Hematopoietic multipotent progenitor cell (in vitro differentiated cells): ENCODE results near the gene UMODL1. TPM values are rescaled to one million over a fixed set of nuclear protein-coding genes. Genes with fewer than 3 reads are reported as not detected.
"Not testable (repeated sequence)": the region's sequence is repeated elsewhere in the genome, so short reads cannot be mapped to it uniquely, and the experiment has no call there.

Experiments
- DNase-seq, 3 donors: peaks; one replicate each; pipeline ENCODE4 v3.0.0-alpha.2; 2011 to 2015; ENCODE audit warnings: low read depth in 2 of 3, low spot score in 2 of 3
- total RNA-seq: library from RNA; depleted of rRNA; stranded (reverse); fragments of >200 nt; gene quantifications from one replicate; pipeline ENCODE4 v1.2.3, GENCODE V29; 2012

Gene UMODL1
- total RNA-seq, 1 donor = 2.4 TPM

DNA sequence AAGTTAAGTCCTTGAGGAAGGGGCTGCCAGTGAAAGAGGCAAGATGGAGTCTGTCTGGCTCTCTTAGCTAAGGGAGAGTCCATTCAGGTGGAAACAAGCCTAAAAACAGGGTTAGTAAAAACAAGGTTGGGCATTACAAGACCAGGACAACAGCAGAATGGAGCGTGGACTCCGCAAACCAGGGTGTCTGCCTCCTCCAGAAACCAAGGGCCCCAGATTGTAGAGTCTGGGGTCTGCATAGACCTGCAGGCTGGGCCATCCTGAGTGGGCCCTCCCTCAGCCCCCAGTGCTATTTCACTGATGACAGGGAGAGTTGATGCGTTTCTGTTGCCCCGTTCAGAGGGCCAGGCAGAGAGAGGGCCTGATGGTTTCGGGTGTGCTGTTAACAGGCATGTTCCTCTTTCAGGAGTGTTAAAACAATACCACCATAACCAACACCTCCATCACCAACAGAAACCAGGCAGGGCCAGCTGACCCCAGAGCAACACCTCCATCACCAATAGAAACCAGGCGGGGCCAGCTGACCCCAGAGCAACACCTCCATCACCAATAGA is 6.6 kb downstream of the UMODL1 start:
- not testable (repeated sequence) for DNase-seq

DNA sequence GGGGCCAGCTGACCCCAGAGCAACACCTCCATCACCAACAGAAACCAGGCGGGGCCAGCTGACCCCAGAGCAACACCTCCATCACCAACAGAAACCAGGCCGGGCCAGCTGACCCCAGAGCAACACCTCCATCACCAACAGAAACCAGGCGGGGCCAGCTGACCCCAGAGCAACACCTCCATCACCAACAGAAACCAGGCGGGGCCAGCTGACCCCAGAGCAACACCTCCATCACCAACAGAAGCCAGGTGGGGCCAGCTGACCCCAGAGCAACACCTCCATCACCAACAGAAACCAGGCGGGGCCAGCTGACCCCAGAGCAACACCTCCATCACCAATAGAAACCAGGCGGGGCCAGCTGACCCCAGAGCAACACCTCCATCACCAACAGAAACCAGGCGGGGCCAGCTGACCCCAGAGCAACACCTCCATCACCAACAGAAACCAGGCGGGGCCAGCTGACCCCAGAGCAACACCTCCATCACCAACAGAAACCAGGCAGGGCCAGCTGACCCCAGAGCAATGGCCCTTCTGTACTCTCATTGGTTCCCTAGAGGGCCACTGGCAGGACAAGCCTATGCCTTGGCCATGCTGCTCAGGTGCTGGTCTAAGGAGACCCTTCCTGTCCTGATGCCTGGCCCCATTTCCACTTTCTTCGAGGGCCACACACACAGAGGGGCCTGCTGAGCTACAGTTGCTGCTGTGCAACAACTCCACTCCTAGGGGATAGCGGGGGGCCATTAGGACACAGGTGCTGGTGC is 7.3 kb downstream of the UMODL1 start:
- DNase-seq = not testable (repeated sequence)

DNA sequence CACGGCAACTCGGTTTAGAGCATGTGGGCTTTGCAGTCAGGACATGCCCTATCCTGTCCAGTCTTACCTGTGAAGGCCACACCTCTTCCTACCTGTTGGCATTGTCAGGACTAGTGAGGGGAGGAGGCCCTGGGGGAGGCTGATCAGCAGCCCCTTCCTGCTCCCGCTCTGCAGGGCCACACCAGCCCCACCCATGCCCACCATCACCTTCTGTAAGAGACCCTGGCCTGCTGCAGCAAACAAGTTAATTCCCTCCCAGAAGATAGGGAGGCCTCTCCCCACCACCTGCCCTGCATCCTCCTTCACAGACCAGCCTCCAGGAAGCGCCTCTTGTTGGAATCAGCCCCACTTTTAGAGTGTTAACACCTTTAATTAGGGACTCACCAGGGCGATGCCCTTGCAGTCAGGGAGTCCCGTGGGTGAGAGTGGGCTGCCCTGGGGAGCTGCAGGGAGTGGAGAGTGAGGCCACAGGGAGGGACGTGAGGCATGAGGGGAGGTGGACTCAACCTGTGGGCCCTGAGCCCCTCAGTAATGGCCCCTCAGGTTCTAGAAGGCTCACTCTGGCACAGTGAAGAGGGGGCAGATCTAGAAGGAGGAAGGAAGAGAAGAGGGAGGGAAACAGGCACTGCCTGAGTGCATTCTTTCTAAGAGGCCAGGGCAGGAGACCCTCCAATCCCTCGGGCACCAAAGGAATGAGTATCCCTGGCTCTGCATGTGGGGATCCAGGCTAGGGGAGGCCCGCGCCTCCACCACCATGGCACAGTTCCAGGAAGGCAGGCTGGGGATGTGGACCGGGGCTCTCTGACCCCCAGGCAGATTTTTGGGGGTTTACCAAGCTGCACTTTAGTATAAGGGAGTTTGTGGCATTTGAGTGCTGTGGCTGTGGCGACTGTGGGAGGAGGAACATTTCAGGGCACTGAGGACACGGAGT is 8.2 kb downstream of the UMODL1 start:
- DNase-seq = no peak

DNA sequence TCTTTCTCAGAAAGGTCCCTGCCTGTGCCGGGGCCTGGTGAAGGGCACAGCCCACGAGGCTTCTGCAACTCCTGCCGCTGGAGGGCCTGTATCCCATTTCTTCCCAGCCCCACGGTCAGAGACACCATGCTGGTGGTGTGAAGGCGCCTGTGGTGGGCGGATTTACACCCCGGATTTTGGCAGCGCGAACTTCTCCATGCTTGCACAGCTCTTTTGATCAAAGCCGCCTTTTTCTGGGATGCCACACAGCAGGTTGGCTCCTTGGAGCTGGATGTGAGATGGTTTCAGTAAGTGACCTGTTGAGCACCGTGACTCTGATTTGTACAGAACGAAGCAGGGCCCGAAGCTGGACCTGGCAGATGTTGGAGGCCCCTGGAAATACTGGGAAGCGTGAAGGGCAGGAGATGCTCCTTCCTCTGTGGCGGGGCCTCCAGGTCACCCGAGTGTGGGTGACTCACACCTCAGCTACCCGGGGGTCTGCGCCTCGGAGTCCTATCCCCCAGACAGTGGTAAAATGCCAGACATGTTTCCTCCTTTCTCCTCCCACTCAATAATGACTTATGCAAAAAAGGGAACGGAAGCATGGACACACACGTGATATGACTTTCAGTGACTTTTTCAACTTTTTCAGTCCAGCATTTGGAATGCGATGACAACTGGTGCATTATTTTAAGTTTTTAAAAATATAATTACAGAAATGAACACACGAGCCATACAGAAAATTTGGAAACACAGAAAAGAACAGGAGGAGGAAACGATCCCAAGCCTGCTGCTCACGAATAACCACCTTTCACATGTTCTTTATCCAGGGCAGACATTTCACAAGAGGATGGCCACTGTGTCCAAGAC is 9.0 kb downstream of the UMODL1 start:
- DNase-seq = peak in 2 of 3 donors; percentile 33 to 41

DNA sequence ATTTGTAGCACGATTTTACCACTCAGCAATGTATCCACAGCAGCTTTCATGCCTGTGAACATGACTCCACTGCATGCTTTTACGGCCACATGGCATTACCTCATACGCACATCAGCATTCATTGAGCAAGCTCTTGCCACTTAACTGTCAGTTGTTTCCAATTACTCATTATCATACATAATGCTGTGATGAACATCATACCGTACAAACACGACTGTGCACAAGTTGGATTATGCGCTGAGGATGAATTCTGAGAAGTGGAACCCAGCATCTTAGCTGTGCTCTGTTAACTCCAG is 9.6 kb downstream of the UMODL1 start:
- DNase-seq = no peak

DNA sequence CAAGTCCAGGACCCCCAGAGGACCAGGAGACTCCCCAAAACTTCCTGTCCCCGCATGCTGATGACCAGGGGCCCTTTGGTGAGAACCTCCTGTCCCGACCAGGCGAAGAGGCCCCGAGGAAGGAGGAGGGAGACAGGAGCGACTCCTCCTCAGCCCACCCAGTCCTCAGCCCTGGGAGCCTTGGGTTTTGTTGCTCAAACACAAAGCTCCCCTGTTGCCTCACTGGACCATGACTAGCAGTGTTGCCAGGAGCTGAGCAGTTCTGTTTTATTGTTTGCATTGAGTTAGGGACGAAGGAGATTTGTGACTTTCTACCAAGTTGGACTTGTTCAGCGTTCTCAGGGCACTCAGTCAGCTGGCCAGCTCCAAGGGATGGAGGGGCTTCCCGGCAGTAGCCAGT is 10.0 kb downstream of the UMODL1 start:
- DNase-seq = no peak

DNA sequence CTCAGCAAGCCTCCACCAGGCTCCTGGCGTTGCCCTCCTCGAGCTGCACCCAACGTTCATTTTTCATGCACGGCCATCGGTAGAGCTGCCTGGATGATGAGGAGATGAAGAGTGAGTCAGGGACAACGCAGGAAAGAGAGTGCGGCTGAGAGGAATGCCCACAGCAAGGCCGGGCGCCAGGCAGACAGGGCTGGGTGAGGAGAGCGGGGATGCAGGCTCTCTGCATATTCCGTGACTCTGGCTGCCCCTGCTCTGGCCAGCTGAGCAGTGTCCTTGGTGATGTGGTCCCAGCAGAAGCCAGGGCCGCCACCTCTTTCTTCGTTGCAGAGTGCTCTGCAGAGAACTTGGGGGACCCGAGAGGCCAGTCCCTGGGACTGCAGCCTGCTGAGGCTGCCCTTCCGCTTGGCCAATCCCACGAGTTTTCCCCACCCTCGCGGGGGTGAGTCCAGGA is 10.8 kb downstream of the UMODL1 start:
- DNase-seq = no peak

DNA sequence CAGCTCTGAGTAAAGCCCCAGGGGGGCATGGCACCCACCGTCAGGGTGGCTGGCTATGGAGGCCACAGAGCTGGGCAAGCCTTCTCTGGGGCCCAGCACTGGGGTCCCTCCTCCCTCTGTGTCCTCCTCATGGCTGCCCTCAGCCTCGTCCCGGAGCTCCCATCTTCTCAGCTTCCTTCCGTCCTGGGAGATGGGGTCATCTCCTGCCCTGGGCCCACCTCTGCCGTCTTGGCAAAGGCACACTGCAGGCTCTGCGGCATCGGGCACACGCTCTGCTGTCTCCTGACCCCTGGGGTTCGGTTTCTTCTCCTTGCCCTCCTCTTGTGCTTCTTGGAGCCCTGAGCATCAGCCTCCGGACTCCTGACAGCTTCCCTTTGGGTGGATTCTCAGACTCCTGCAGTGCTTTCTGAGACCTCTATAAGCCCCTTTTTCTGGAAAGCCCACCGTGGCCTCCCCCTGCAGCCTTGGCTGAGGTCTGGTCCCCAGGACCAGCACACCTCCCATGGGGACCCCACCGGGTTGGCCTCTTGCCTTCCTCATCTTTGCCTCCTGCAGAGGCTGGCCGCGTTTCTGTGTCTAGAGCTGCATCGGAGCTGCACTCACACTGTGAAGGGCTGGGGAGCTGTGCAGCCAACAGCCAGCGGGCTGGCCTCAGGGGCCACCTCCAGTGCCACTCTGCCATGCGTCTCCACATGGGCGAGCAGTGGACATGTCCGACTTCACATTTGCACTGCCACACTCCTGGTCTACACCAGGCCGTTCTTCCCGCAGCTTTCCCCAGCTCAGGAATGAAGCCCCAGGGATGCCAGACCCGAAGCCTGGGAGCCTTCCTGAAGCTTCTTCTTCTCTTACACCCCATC is 11.6 kb downstream of the UMODL1 start:
- no peak for DNase-seq

DNA sequence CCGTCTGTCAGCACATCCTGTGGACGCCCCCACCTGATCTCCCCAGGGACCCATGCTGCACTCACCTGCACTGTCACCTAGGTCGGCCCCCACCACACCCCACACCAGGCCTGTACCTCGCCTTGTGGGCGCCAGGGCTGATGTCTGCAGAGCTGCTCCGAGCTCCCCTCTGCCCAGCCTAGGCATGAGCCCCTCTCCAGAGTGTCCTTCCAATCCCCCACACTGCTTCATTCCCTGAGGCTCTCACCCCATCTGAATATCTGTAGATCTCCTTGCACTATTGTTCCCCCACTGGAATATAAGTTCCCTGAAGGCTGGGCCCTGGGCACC is 12.2 kb downstream of the UMODL1 start:
- DNase-seq = no peak

DNA sequence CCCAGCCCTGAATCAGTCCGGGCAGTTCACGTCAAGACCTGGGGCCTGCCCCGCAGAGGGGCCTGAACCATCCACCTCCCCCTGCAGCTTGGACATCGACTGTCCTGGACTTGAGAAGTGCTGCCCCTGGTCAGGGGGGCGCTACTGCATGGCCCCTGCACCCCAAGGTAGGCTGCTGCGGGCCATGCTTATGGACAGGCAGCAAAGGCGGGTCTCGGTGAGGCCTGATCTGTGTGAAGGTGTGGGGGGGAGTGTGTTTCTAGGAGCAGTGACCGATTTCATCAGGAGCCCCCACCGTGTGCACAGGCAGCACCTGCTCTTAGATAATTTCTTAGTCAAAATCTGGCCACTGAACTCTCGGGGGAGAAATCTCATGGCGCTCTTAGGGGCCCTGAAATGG is 13.0 kb downstream of the UMODL1 start:
- no peak for DNase-seq

DNA sequence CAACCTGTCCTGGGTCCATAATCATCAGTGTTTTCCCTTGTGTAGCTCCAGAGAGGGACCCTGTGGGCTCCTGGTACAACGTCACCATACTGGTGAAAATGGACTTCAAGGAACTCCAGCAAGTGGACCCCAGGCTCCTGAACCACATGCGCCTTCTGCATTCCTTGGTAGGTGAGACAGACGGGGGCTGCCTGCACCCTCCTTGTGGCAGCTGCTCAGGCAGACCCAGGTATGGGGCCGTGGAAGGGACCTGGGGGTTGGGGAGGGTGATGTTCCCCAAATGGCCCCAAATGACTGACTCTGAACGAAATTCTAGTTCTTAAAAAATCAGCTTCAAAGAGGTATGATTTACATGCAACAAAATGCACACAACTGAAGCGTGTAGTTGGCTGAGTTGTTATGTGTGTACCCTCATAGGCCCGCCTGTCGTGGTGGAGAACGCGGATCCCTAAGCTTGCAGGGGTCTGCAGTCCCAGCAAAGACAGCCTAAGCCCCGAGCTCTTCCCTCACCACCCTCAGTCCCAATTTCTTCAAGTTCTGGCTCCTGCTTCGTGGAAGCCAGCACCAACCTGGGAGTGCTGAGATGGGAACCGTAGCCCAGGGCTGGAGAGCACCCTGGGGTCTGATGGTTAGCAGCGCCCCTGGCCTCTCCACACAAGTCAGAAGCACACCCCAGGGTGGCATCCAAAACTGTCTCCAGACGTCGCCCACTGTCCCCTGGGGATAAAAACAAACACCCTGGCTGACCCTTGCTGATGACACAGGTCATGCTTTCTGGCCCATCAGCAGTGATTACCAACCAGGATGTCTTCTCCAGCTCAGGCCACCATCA is 14.3 kb downstream of the UMODL1 start:
- no peak for DNase-seq

DNA sequence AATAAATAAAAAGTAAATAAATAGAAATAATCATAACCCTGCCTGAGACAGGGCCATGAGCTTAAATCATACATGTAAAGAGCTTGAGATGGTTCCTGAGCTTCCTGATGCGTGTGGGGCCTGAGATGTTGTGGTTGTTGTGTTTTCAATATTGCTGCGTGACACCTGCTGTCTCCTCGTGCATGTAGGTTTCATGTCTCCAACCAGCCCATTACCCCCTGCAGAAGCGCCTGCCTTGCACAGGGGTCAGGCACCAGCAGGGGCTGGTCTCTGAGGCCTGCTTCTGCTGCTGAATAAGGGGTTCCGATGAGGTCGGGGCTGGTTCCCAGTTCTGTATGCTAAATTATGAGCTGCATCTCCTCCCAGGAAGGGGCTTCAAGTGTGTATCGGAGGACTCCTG is 15.9 kb downstream of the UMODL1 start:
- DNase-seq = no peak

DNA sequence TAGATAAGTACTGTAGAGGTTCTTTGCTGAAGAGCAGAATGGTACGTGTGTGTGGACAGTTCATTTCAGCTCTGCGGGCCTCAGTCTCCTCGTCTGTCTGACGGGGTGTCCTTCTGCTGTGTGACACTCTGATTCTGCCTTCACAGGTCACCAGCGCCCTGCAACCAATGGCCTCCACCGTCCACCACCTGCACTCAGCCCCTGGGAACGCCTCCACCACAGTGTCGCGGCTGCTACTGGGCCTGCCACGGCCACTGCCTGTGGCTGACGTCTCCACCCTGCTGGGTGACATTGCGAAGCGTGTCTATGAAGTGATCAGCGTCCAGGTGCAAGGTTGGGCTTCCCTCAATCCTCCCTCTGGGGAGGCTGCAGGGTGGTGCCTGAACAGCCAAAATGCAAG is 17.0 kb downstream of the UMODL1 start:
- DNase-seq = no peak

DNA sequence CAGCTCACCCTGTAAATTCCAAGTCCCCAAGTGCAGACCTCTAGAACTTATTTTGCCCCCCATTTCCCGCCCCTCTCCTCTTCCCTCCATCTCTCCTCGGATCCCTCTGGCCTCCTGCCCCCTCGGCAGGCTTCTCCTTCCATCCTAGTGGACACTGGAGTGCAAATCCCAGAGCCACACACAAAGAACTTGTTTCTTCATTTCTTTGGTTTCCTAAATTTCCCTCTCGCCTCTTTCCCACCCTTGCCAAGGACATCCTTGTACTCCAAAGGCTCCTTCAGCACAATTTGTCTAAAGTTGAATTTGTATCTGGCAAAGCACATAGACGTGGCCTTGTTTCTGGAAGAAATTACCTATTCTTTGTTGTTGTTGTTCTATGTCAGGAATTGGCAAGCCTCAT is 17.5 kb downstream of the UMODL1 start:
- DNase-seq = no peak

DNA sequence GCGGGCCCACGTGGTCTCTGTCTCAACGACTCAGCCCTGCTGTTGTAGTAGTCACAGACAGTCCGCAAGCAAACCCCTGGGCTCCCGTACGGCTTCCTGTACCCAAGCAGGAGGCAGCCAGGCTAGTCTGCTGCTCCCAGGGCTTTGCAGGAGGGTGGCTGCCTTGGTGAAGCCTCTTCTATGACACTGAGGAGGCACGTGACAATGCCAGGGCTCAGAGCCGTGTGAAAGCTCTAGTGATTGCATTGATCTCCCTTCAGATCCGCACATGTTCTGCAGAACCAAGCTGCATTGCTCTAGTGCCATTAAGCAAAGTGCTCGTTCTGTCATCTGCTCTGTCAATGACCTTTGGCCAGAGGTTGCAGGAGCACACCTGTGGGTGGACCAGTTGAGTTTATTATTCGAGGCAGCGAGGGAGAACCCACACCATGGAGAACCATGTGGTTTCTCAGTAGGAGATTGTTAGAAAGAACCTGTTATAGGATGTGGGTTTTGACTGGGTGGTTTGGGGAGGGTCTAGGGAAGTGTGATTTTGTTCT is 18.0 kb downstream of the UMODL1 start:
- DNase-seq = no peak

DNA sequence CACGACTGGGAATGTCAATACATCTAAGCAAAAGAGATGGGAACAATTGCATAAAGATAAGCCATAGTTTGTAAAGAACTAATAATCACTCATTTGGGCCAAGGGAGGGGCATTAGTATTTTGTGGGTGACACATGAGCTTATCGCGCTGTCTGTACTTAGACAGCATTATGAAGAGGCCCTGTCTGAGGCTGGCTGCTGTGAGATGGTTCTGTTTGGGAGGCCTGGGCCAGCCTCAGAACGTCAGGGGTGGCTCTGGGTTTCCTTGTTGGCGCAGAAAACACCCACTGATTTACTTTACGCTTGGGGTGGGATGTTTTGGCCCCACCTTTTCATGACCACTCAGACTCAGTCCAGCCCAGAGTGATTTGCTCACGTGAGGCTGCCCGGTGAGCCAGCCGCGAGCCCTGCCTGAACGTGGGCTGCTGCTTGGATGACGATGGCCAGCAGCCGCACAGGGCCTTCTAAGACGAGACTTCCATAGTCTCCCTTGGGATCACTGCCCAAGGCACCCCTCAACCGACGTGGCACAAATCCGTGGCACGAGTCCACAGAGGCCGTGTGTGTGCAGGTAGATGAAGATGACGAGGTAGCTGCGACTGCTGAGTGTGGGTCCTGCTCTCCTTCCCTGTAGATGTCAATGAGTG is 18.7 kb downstream of the UMODL1 start:
- no peak for DNase-seq

DNA sequence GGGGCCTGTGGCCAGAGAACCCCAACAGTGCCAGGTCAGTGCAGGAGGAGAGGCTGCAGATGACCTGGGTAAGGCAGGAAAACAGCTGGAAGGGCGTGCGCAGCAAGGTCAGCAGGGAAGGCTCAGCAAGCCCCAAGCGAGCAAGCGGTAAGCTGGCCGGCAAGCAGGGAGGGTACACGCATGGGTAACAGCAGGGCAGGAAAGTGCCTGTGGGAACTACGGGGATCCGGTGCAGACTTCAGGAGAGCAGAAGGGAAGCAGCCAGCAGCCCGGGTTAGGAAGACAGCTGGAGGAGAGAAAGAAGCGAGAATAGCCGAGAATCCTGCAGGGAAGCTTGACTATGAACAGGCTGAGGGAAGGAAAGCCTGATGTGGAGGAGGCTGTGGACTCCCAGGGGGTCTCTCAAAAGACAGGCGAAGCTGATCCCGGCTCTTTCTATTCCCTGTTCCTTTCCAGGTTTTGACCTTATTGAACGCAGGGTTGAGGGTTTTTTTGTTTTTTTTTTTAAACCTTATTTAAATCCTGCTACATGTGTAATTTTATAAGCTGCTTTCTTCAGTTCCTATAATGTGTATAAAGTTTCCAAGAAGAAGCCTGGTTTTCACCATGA is 20.9 kb downstream of the UMODL1 start:
- DNase-seq = no peak

DNA sequence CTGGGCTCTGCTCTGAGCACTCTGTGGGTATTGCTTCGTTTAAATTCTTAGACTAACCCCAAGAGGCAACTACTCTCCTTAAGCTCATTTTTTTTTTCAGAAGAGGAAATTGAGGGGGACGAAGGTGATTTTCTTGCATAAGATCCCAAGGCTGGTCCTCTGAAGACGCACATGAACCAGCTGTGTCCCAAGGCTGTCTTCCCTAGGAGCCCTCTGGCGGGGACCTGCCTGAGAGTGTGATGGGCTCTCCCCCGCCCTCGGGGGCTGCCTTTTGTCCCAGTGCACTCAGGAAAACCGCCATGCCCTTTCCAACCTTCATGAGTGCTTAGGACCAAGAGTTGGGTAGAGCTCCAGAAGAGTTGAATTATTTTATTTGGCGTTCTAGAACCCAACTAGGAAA is 21.7 kb downstream of the UMODL1 start:
- DNase-seq = no peak
